OCI-LY7 (cell line): ENCODE data around the gene SERTAD1. TPM values are rescaled to one million over a fixed set of nuclear protein-coding genes. Genes with fewer than 3 reads are reported as not detected.

Experiments
- BruUV-seq: library from RNA; stranded (reverse); fragments of 400-500 nt; replicated peaks from 2 replicates; lab custom pipeline; 2021; lab: Mats Ljungman, UMichigan
- CTCF ChIA-PET: fragments of 300-600 bp; sonication (Branson Sonifier 250); formaldehyde crosslinking; loops from one replicate; lab custom pipeline; 2022; ENCODE audit warnings: antibody characterized with exemption; ENCODE audit not compliant: unreplicated experiment; lab: Charles Lee
- POLR2A ChIA-PET: fragments of 300-600 bp; sonication (Branson Sonifier 250); formaldehyde crosslinking; loops from one replicate; lab custom pipeline; 2022; ENCODE audit warnings: antibody characterized with exemption; lab: Charles Lee
- DNase-seq: peaks from one replicate; pipeline ENCODE4 v3.0.0-alpha.2; 2015; ENCODE audit warnings: low spot score
- H2AFZ ChIP-seq: fragments of 200-600 bp; sonication (generic), shearing (Covaris generic); 2 replicates; pipeline ENCODE4 v1.6.1; 2014; ENCODE audit warnings: mild to moderate bottlenecking, antibody characterized with exemption, low read length, moderate library complexity
- H3K27ac ChIP-seq: fragments of 200-600 bp; sonication (generic); 2 replicates; pipeline ENCODE4 v1.5.1; 2014; ENCODE audit warnings: mixed run types, low read depth, mild to moderate bottlenecking, moderate library complexity, low read length, inconsistent platforms; ENCODE audit not compliant: poor library complexity, severe bottlenecking
- H3K36me3 ChIP-seq: fragments of 200-600 bp; sonication (generic); 2 replicates; pipeline ENCODE4 v1.6.1; 2014; ENCODE audit warnings: mild to moderate bottlenecking, antibody characterized with exemption, low read length, moderate library complexity, mixed read lengths; ENCODE audit not compliant: insufficient read depth
- H3K4me1 ChIP-seq: fragments of 200-600 bp; sonication (generic); 2 replicates; pipeline ENCODE4 v1.5.1; 2014; ENCODE audit warnings: mild to moderate bottlenecking, low read length; ENCODE audit not compliant: insufficient read depth, poor library complexity, severe bottlenecking
- H3K4me2 ChIP-seq: fragments of 200-600 bp; sonication (generic); 2 replicates; pipeline ENCODE4 v1.6.1; 2014; ENCODE audit warnings: mild to moderate bottlenecking, low read length
- H3K4me3 ChIP-seq: fragments of 200-600 bp; sonication (generic); 2 replicates; pipeline ENCODE4 v1.5.1; 2014; ENCODE audit warnings: mild to moderate bottlenecking, low read depth, low read length; ENCODE audit not compliant: poor library complexity, severe bottlenecking
- H3K79me2 ChIP-seq: fragments of 200-600 bp; sonication (generic); 2 replicates; pipeline ENCODE4 v1.6.1; 2016; ENCODE audit warnings: low read depth, mild to moderate bottlenecking, low read length, moderate library complexity, mixed read lengths; ENCODE audit not compliant: insufficient read depth
- H3K9me2 ChIP-seq: fragments of 200-600 bp; sonication (generic); 2 replicates; pipeline ENCODE4 v1.6.1; 2016; ENCODE audit warnings: mild to moderate bottlenecking, low read length, mixed read lengths; ENCODE audit not compliant: insufficient read depth
- H3K9me3 ChIP-seq: fragments of 200-600 bp; sonication (generic); 2 replicates; pipeline ENCODE4 v1.6.1; 2014; ENCODE audit warnings: mild to moderate bottlenecking, mixed run types, low read length, mixed read lengths
- H4K20me1 ChIP-seq: fragments of 200-600 bp; sonication (generic); 2 replicates; pipeline ENCODE4 v1.6.1; 2014; ENCODE audit warnings: mild to moderate bottlenecking, antibody characterized with exemption, low read length, moderate library complexity, mixed read lengths; ENCODE audit not compliant: insufficient read depth
- EZH2phosphoT487 ChIP-seq: fragments of 200-600 bp; sonication (generic); IDR thresholded peaks from 2 replicates; pipeline ENCODE4 v1.6.1; 2018; ENCODE audit warnings: low read depth, borderline replicate concordance, mild to moderate bottlenecking, mixed run types, antibody characterized with exemption, low read length, moderate library complexity, mixed read lengths
- intact Hi-C: fragments of 100-400 bp; cut with micrococcal nuclease; formaldehyde crosslinking; loops from one replicate; pipeline ENCODE4 v1.10.0; 2022; ENCODE audit not compliant: unreplicated experiment
- total RNA-seq, 2 experiments: library from RNA; depleted of rRNA in 1 of 2; stranded (reverse); fragments of >200 nt in 1 of 2; shearing (Covaris generic) in 1 of 2; gene quantifications; 2 replicates each; pipeline ENCODE4 v1.2.3, GENCODE V29; 2014 to 2022
- TF ChIP-seq, protein P1 (sequence below): fragments of 200-600 bp; sonication (generic); conservative IDR thresholded peaks from 2 replicates; pipeline ENCODE4 v1.5.1; 2014; ENCODE audit warnings: mild to moderate bottlenecking, antibody characterized with exemption, low read length, moderate library complexity, mixed read lengths

Gene SERTAD1
- total RNA-seq, 2 experiments from 2014 or later: 5.7 to 6.1 TPM

DNA sequence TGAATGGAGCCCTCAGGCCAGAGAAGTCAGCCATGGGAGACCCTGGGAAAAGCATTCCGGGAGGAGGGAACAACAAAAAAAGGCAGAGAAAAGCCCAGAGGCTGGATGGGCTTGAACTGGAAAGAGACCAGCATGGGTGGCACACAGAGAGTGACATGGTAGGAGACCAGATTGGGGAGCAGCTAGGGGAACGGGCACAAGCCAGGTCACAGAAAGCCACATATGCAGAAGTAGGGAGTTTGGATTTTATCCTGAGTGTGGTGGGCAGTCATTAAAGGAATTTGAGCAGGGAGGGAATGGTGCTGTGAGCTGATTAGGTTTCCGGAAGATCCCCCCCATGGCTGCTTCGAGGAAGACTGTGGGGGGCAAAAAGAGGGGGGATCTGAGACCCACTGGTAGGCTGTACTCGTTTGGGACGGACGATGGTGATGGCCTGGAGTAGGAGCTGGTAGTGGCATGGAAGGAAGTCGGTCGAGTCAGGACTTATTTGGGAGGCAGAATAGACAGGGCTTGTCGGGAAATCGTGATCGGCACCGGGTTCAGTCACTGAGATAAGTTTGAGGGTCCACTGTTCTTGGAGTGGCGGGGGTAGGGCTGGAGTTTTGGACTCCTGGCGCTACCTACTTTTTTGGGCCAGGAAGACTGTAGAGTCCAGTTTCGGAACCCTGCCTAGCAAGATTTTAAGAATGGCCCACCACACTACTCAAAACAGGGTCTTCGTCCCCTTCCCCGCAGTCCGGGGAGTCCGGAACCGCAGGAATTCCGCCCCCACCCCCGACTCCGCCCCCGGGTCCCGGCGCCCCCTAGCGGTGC, 949 bp downstream of the SERTAD1 start:
- ChIA-PET CTCF (interaction anchor here (1.8 kb wide), 1 partner anchor 14 kb away, joined by 5 read pairs; no protein-coding TSS in a partner anchor), POLR2A (interaction anchor here (0.5 to 2.2 kb wide), 5 partner anchors 11 to 993 kb away, joined by 3 to 8 read pairs (median 4); partner anchors contain the start of genes C19orf47 and PLD3)
- TF ChIP-seq, protein P1, sequence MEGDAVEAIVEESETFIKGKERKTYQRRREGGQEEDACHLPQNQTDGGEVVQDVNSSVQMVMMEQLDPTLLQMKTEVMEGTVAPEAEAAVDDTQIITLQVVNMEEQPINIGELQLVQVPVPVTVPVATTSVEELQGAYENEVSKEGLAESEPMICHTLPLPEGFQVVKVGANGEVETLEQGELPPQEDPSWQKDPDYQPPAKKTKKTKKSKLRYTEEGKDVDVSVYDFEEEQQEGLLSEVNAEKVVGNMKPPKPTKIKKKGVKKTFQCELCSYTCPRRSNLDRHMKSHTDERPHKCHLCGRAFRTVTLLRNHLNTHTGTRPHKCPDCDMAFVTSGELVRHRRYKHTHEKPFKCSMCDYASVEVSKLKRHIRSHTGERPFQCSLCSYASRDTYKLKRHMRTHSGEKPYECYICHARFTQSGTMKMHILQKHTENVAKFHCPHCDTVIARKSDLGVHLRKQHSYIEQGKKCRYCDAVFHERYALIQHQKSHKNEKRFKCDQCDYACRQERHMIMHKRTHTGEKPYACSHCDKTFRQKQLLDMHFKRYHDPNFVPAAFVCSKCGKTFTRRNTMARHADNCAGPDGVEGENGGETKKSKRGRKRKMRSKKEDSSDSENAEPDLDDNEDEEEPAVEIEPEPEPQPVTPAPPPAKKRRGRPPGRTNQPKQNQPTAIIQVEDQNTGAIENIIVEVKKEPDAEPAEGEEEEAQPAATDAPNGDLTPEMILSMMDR: no peak
- TF ChIP-seq EZH2phosphoT487: no peak
- Histone ChIP-seq H3K79me2 (peaks cover 11% of the 10 kb centered on the region; the same call in 1 of the 2 replicates), H3K4me1 (peaks cover 20% of the 10 kb centered on the region), H3K27ac (peak overlapping the region; percentile 61), H3K9me3 (no peaks in the 10 kb centered on the region), H3K9me2 (no peaks in the 10 kb centered on the region), H4K20me1 (no peaks in the 10 kb centered on the region), H3K4me2 (peak overlapping the region; percentile 90), H2AFZ (peak overlapping the region; percentile 59; the same call in 1 of the 2 replicates), H3K36me3 (peaks cover 10% of the 10 kb centered on the region; the same call in 1 of the 2 replicates), H3K4me3 (peak overlapping the region; percentile 84)
- intact Hi-C loops: loop anchor here (1.0 to 10.0 kb wide), 2 partner anchors 18 to 140 kb away; partner anchors contain the start of gene AKT2
- DNase-seq: no peak
- BruUV-seq: TSS peak; percentile 69

GRCh38 chr19:40423938-40424337, 1.9 kb downstream of the SERTAD1 start:
- no peaks in the 10 kb centered on the region for H3K9me3 ChIP-seq
- peaks cover 11% of the 10 kb centered on the region; the same call in 1 of the 2 replicates for H3K79me2 ChIP-seq
- no peak for TF ChIP-seq EZH2phosphoT487
- no TSS peak for BruUV-seq
- H3K4me2 ChIP-seq: no peak overlapping the region
- ChIA-PET CTCF (interaction anchor here (1.8 kb wide), 1 partner anchor 13 kb away, joined by 5 read pairs; no protein-coding TSS in a partner anchor), POLR2A (interaction anchor here (1.1 to 2.2 kb wide), 2 partner anchors 12 to 19 kb away, joined by 7 to 8 read pairs; no protein-coding TSS in a partner anchor)
- intact Hi-C loops: loop anchor here (10.0 kb wide), 1 partner anchor 139 kb away; the partner anchor contains the start of gene AKT2
- H3K36me3 ChIP-seq: peaks cover 10% of the 10 kb centered on the region; the same call in 1 of the 2 replicates
- peaks cover 20% of the 10 kb centered on the region for H3K4me1 ChIP-seq
- H3K27ac ChIP-seq: no peak overlapping the region
- no peak overlapping the region for H2AFZ ChIP-seq
- no peaks in the 10 kb centered on the region for H3K9me2 ChIP-seq
- no peak for DNase-seq
- H3K4me3 ChIP-seq: no peak overlapping the region
- no peaks in the 10 kb centered on the region for H4K20me1 ChIP-seq
